ENCODE measurements around the gene SGCD.

- TF ChIP-seq FOXA1 (IDR thresholded peaks at IDR 0.05) = no peak
- TF ChIP-seq HDGF (IDR thresholded peaks at IDR 0.05; ENCODE audit: borderline replicate concordance) = no peak
- no peak for TF ChIP-seq SP1 (IDR thresholded peaks at IDR 0.05)
- TF ChIP-seq FOXM1 (IDR thresholded peaks at IDR 0.05; ENCODE audit: borderline replicate concordance) = no peak
- no peak for TF ChIP-seq L3MBTL2 (conservative IDR thresholded peaks at IDR 0.05)
- no peak for TF ChIP-seq SUZ12 (IDR thresholded peaks at IDR 0.05)
- no peak for TF ChIP-seq FOXK2 (IDR thresholded peaks at IDR 0.05)
- no peak for TF ChIP-seq TARDBP (IDR thresholded peaks at IDR 0.05)
These were observed 1.2 kb downstream of the SGCD start for GRCh38 chr5:156328161-156328560.

Data from HEK293T (cell line).